ENCODE results near the gene MTHFD1L. TPM values are rescaled to one million over a fixed set of nuclear protein-coding genes. Genes with fewer than 3 reads are reported as not detected.

The MTHFD1L gene
- total RNA-seq, 4 donors from 2014 or later: 4.7 to 45.9 (median 24.0) TPM

GRCh38 chr6:151060096-151060765 is 194.7 kb downstream of the MTHFD1L start:
- DNase-seq (ENCODE audit: low spot score): no peak
- no peak for TF ChIP-seq CTCF (IDR thresholded peaks at IDR 0.05)
- peak; percentile 44 for ATAC-seq (ENCODE audit: low FRiP score)

- ATAC-seq (ENCODE audit: low FRiP score) (no peak), DNase-seq (ENCODE audit: low spot score) (no peak)
- no peak for TF ChIP-seq CTCF (IDR thresholded peaks at IDR 0.05)
Measured at GRCh38 chr6:151060766-151061531, 195.4 kb downstream of the MTHFD1L start.

GRCh38 chr6:151063352-151063751 is 197.8 kb downstream of the MTHFD1L start:
- ATAC-seq (ENCODE audit: low FRiP score) (no peak), DNase-seq (ENCODE audit: low spot score) (no peak)
- no peak for TF ChIP-seq CTCF (IDR thresholded peaks at IDR 0.05)

- TF ChIP-seq CTCF (IDR thresholded peaks at IDR 0.05): no peak
- no peak for DNase-seq (ENCODE audit: low spot score)
- ATAC-seq (ENCODE audit: low FRiP score): no peak
Measured at GRCh38 chr6:151063842-151064647, 198.5 kb downstream of the MTHFD1L start.

GRCh38 chr6:151065027-151065815 is 199.7 kb downstream of the MTHFD1L start:
- DNase-seq (ENCODE audit: low spot score): no peak
- no peak for TF ChIP-seq CTCF (IDR thresholded peaks at IDR 0.05)
- ATAC-seq (ENCODE audit: low FRiP score): no peak
